GM19193 (cell line): Measurements from ENCODE around the gene WNT8A.

Experiments used
- POLR2A ChIP-seq: IDR thresholded peaks from 4 replicates; pipeline ENCODE4 v1.6.1; 2011; ENCODE audit not compliant: insufficient read depth, insufficient read length; ENCODE audit errors: extremely low read depth

WNT8A gene

GRCh38 chr5:138111181-138111580, 27.3 kb downstream of the WNT8A start:
- no peak for TF ChIP-seq POLR2A

- no peak for TF ChIP-seq POLR2A
Measured at GRCh38 chr5:138111937-138112336, 28.1 kb downstream of the WNT8A start.

GRCh38 chr5:138115254-138115653, 31.4 kb downstream of the WNT8A start:
- no peak for TF ChIP-seq POLR2A

DNA sequence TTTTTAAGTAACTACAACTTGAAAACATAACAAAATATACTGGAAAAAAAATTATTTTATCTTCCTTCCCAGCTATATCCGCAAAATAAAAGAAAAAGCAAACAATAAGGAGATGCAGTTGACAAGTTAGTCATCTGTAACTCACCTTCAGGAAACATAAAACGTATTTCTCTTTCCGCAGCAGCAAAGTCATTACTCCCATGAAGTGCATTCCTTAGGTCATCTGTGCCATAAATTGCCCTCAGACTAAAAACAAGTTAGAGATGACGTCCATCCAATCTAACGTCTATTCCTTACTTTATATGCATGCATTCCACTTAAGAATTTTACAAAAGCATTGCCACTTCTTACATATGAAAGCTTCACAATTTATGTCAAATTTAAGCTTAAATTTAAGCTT, 44.5 kb downstream of the WNT8A start:
- TF ChIP-seq POLR2A: no peak

DNA sequence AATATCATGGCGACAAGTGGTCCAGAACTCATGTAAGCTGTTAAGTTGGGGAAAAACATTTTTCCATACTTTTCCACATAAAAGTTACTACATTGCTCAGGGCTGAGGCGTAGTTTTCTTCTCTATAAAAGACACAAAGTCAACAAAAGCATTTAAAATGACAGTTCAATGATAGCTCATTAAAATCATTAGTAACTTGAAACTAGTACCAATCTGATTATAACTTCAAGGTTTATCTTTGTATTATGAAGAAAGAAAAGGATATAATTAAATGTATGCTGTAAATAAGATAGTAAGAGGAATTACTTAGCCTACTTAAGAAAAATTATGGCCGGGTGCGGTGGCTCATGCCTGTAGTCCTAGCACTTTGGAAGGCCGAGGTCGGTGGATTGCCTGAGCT, 45.5 kb downstream of the WNT8A start:
- TF ChIP-seq POLR2A: no peak

GRCh38 chr5:138132543-138132942, 48.7 kb downstream of the WNT8A start:
- TF ChIP-seq POLR2A: no peak

GRCh38 chr5:138138949-138139780, 55.3 kb downstream of the WNT8A start, which contains the start of gene NME5:
TSS of gene NME5 (minus strand) at chr5:138139428. CDS start at chr5:138138780, 648 bp downstream.
- no peak for TF ChIP-seq POLR2A

DNA sequence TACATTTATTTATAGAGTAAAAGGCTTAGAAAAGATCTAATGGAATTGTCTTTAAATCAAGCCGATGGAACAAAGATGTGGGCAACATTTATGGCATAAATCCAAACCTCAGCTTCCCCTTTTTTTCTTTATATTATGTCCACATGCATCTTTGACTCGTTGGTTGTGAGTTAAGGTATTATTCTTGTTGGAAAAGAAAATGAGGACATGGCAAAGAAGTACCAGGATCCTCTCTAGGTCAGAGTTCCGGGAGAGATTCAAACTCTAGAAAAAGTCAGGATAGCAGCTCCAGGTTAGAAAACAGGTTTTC, 55.9 kb downstream of the WNT8A start:
- TF ChIP-seq POLR2A: no peak

- TF ChIP-seq POLR2A: no peak
Measured at GRCh38 chr5:138140268-138140667, 56.4 kb downstream of the WNT8A start.
